GM12878 (cell line): ENCODE measurements around the gene AKAP7. TPM values are rescaled to one million over a fixed set of nuclear protein-coding genes. Genes with fewer than 3 reads are reported as not detected.

Experiments
- ATAC-seq: fragments of 200-7000 bp; cut with Tn5 transposase; 3 replicates; pipeline ENCODE4 v1.9.1; 2020; ENCODE audit warnings: mild to moderate bottlenecking, moderate library complexity
- BruUV-seq: library from RNA; stranded (reverse); fragments of 400-500 nt; replicated peaks from 2 replicates; lab custom pipeline; 2021; lab: Mats Ljungman, UMichigan
- CTCF ChIA-PET: fragments of 300-600 bp; sonication (Branson Sonifier 250); formaldehyde crosslinking; extraction: SDS; loops from one replicate; lab custom pipeline; 2021; ENCODE audit warnings: inconsistent platforms; lab: Yijun Ruan, JAX
- POLR2A ChIA-PET: fragments of 350-600 bp; formaldehyde crosslinking; extraction: SDS; loops from one replicate; lab custom pipeline; 2021; ENCODE audit warnings: inconsistent platforms; lab: Charles Lee
- RAD21 ChIA-PET: fragments of 300-600 bp; sonication (Branson Sonifier 250); formaldehyde crosslinking; loops from one replicate; lab custom pipeline; 2023; ENCODE audit warnings: antibody characterized with exemption; ENCODE audit not compliant: unreplicated experiment; lab: Charles Lee
- SMC1A ChIA-PET: fragments of 300-600 bp; sonication (Branson Sonifier 250); formaldehyde crosslinking; loops from one replicate; lab custom pipeline; 2023; ENCODE audit not compliant: unreplicated experiment, uncharacterized antibody; lab: Charles Lee
- DNase-seq: peaks from one replicate; pipeline ENCODE4 v3.0.0-alpha.2; 2011; ENCODE audit warnings: low read depth, low spot score
- FAIRE-seq: peaks from 3 replicates; lab custom pipeline; 2011; peaks lifted over from hg19 to GRCh38; lab: Jason Lieb, UNC
- H2AFZ ChIP-seq: 2 replicates; pipeline ENCODE4 v1.6.0; 2011; ENCODE audit warnings: low read depth, low read length, control low read depth; ENCODE audit not compliant: control insufficient read depth
- H3K27ac ChIP-seq: 2 replicates; pipeline ENCODE4 v1.5.1; 2011; ENCODE audit warnings: control low read depth; ENCODE audit not compliant: control insufficient read depth, insufficient read depth
- H3K27me3 ChIP-seq, 2 experiments: replicated peaks in 1 of 2; 2 replicates each; pipeline versions ENCODE4 v1.6.0 to v1.6.1; 2011; ENCODE audit warnings: low read length in 1 of 2; ENCODE audit not compliant: control insufficient read depth in 2 of 2, insufficient read depth in 2 of 2
- H3K36me3 ChIP-seq, 2 experiments: 2 replicates each; pipeline ENCODE4 v1.5.1; 2011; ENCODE audit warnings: low read length in 1 of 2; ENCODE audit not compliant: control insufficient read depth in 2 of 2, insufficient read depth in 2 of 2
- H3K4me1 ChIP-seq: 2 replicates; pipeline ENCODE4 v1.6.1; 2011; ENCODE audit warnings: mild to moderate bottlenecking, low read length, moderate library complexity, mixed read lengths; ENCODE audit not compliant: control insufficient read depth, insufficient read depth
- H3K4me2 ChIP-seq: 2 replicates; pipeline ENCODE4 v1.6.0; 2011; ENCODE audit warnings: control low read depth; ENCODE audit not compliant: control insufficient read depth, insufficient read depth
- H3K4me3 ChIP-seq: fragments of 200-600 bp; sonication (generic); 2 replicates; pipeline ENCODE4 v1.5.1; 2016
- H3K79me2 ChIP-seq: 2 replicates; pipeline ENCODE4 v1.6.0; 2011; ENCODE audit warnings: low read length; ENCODE audit not compliant: control insufficient read depth, insufficient read depth
- H3K9ac ChIP-seq: 2 replicates; pipeline ENCODE4 v1.8.0; 2011; ENCODE audit warnings: low read length, control low read depth, mixed read lengths; ENCODE audit not compliant: control insufficient read depth, insufficient read depth
- H3K9me3 ChIP-seq: replicated peaks from 3 replicates; pipeline ENCODE4 v1.5.1; 2011; ENCODE audit warnings: mild to moderate bottlenecking, low read length; ENCODE audit not compliant: control insufficient read depth, insufficient read depth
- H4K20me1 ChIP-seq: 2 replicates; pipeline ENCODE4 v1.6.0; 2011; ENCODE audit not compliant: control insufficient read depth, insufficient read depth
- BMI1 ChIP-seq: fragments of 450-650 bp; IDR thresholded peaks from 2 replicates; pipeline ENCODE4 v1.6.1; 2016; ENCODE audit warnings: mild to moderate bottlenecking, moderate library complexity, borderline replicate concordance
- CREM ChIP-seq: IDR thresholded peaks from 2 replicates; pipeline ENCODE4 v1.6.1; 2014; ENCODE audit warnings: antibody characterized with exemption, low read depth
- ESRRA ChIP-seq: IDR thresholded peaks from 2 replicates; pipeline ENCODE4 v1.6.1; 2012; ENCODE audit warnings: mild to moderate bottlenecking, low read length, improper control_type of control experiment
- MEF2B ChIP-seq: fragments of 450-650 bp; IDR thresholded peaks from 2 replicates; pipeline ENCODE4 v1.6.1; 2018; ENCODE audit warnings: mild to moderate bottlenecking, moderate library complexity; ENCODE audit not compliant: partially characterized antibody, poor library complexity, severe bottlenecking
- MTA2 ChIP-seq: fragments of 450-650 bp; IDR thresholded peaks from 2 replicates; pipeline ENCODE4 v1.6.1; 2016; ENCODE audit warnings: low read depth, mild to moderate bottlenecking, moderate library complexity
- NRF1 ChIP-seq: conservative IDR thresholded peaks from 2 replicates; pipeline ENCODE4 v1.6.1; 2011; ENCODE audit warnings: mild to moderate bottlenecking, low read depth, low read length, improper control_type of control experiment
- RCOR1 ChIP-seq: conservative IDR thresholded peaks from 2 replicates; pipeline ENCODE4 v1.6.1; 2012; ENCODE audit warnings: low read depth, low read length, improper control_type of control experiment
- SPI1 ChIP-seq: IDR thresholded peaks from 2 replicates; pipeline ENCODE4 v1.6.1; 2011; ENCODE audit warnings: low read depth, mild to moderate bottlenecking, low read length, moderate library complexity, borderline replicate concordance; ENCODE audit not compliant: insufficient read depth
- STAT1 ChIP-seq: fragments of 450-650 bp; conservative IDR thresholded peaks from 2 replicates; pipeline ENCODE4 v1.6.1; 2014; ENCODE audit warnings: antibody characterized with exemption, mild to moderate bottlenecking
- SUZ12 ChIP-seq: fragments of 200-600 bp; sonication (generic); IDR thresholded peaks from one replicate; pipeline ENCODE4 v1.6.1; 2018; ENCODE audit warnings: antibody characterized with exemption, mild to moderate bottlenecking; ENCODE audit not compliant: unreplicated experiment
- ZNF384 ChIP-seq: IDR thresholded peaks from 2 replicates; pipeline ENCODE4 v1.6.1; 2012; ENCODE audit warnings: low read depth, mild to moderate bottlenecking, low read length, improper control_type of control experiment, borderline replicate concordance
- WGBS: methylation state at CpG from one replicate; pipeline ENCODE4 v1.1.6; 2016; ENCODE audit warnings: low lambda C conversion rate; ENCODE audit not compliant: insufficient replicate concordance, insufficient coverage; ENCODE audit errors: missing lambda C conversion rate; 5-methylcytosine and 5-hydroxymethylcytosine counted together
- in situ Hi-C: fragments of 300-500 bp; cut with MboI; formaldehyde crosslinking; loops from 9 replicates; pipeline ENCODE4 v1.14.3; 2018; ENCODE audit warnings: mixed read lengths
- intact Hi-C: fragments of 100-400 bp; cut with micrococcal nuclease; formaldehyde crosslinking; loops from one replicate; pipeline ENCODE4 v1.14.2; 2022; ENCODE audit not compliant: unreplicated experiment
- polyA plus RNA-seq, 11 experiments: library from polyadenylated mRNA; depleted of rRNA in 4 of 11; unstranded in 6 of 11; stranded (reverse) in 5 of 11; fragments of >200 nt; fragmentation: Nextera tagmentation in 4 of 11; fragmentation: Illumina TruSeq in 1 of 11; extraction: Ambion mirVana in 4 of 11; extraction: Trizol in 1 of 11; gene quantifications; 1 replicate in 1 of 11; 2 replicates in 10 of 11; pipeline versions ENCODE4 v1.2.1 to v1.2.3, GENCODE V29; 2011 to 2016; ENCODE audit warnings: inconsistent platforms in 2 of 11, missing spikeins in 2 of 11, low read depth in 1 of 11
- total RNA-seq, 4 experiments: library from RNA; depleted of rRNA in 3 of 4; stranded (reverse); fragments of >200 nt in 3 of 4; fragmentation: Illumina TruSeq in 1 of 4; extraction: Trizol in 1 of 4; gene quantifications; 2 replicates each; pipeline versions ENCODE4 v1.2.1 to v1.2.3, GENCODE V29; 2013 to 2021
- TF ChIP-seq, protein P1 (sequence below): IDR thresholded peaks from 2 replicates; pipeline ENCODE4 v1.6.1; 2012; ENCODE audit warnings: low read depth, low read length, improper control_type of control experiment
- TF ChIP-seq, protein P2 (sequence below), 3 experiments: IDR thresholded peaks in 2 of 3; conservative IDR thresholded peaks in 1 of 3; 2 replicates each; pipeline ENCODE4 v1.5.1; 2011; ENCODE audit warnings: low read depth in 3 of 3, low read length in 3 of 3, mild to moderate bottlenecking in 3 of 3, control low read depth in 2 of 3, moderate library complexity in 2 of 3, inconsistent platforms in 1 of 3, mixed read lengths in 1 of 3; ENCODE audit not compliant: control insufficient read depth in 2 of 3, insufficient read depth in 1 of 3; ENCODE audit errors: extremely low read depth in 1 of 3
- TF ChIP-seq, protein P3 (sequence below): fragments of 450-650 bp; formaldehyde crosslinking; IDR thresholded peaks from 2 replicates; pipeline ENCODE4 v1.4.0; 2022; ENCODE audit warnings: mild to moderate bottlenecking, moderate library complexity
- TF ChIP-seq, protein P4 (sequence below): IDR thresholded peaks from 2 replicates; pipeline ENCODE4 v1.6.1; 2011; ENCODE audit warnings: borderline replicate concordance, low read depth, mild to moderate bottlenecking, moderate library complexity, low read length; ENCODE audit not compliant: insufficient read depth, poor library complexity, severe bottlenecking

The AKAP7 gene
- total and polyA plus RNA-seq, 10 of the 15 experiments (the other 5 are each of a cell fraction or from before 2014, with no cell fraction given): 0.06 to 0.58 (median 0.28) TPM; not detected in 1

DNA sequence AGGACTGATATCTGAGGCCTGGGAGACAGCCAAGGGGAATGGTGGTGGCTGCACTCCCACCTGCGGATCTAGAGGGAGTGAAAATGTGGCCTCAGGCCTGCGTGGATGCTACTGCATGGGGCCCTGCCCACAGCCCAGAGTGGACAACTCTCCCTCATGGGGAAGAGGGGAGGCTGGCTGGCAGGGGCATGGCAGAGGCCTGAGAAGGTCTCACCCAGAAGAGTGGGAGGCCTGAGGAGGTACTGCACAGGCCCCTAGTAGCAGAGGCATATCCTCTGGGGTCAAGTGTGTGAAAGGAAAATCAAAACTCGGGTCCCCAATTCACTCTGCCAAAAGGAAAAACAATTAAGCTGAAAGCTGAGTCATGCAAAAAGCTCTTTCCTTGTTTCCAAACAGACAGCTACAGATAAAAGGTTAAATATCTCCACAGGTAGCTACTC is 158.2 kb downstream of the AKAP7 start:
- no peak overlapping the region for H3K4me2 ChIP-seq
- FAIRE-seq: no peak
- H4K20me1 ChIP-seq: no peaks in the 10 kb centered on the region
- no peaks in the 10 kb centered on the region for H3K36me3 ChIP-seq
- CTCF ChIA-PET: no interaction called here
- RAD21 ChIA-PET: no interaction called here
- DNase-seq: no peak
- in situ Hi-C loops (no loop called here), intact Hi-C loops (no loop called here)
- no peak overlapping the region for H3K27ac ChIP-seq
- no peak for ATAC-seq
- no peak overlapping the region for H2AFZ ChIP-seq
- SMC1A ChIA-PET: no interaction called here
- no peaks in the 10 kb centered on the region for H3K27me3 ChIP-seq
- no peaks in the 10 kb centered on the region for H3K9me3 ChIP-seq
- no peaks in the 10 kb centered on the region for H3K4me1 ChIP-seq
- BruUV-seq: no TSS peak
- 9% methylated on average over 3 of the region's 3 CpGs for WGBS
- H3K9ac ChIP-seq: no peak overlapping the region
- no peaks in the 10 kb centered on the region for H3K79me2 ChIP-seq
- no peak overlapping the region for H3K4me3 ChIP-seq
- POLR2A ChIA-PET: interaction anchor here (0.6 kb wide), 1 partner anchor 40 kb away, joined by 3 read pairs; no protein-coding TSS in a partner anchor
- TF ChIP-seq RCOR1 (no peak), BMI1 (no peak), ESRRA (no peak), STAT1 (no peak), SUZ12 (no peak), MTA2 (no peak), SPI1 (no peak), CREM (no peak), MEF2B (no peak), NRF1 (no peak), ZNF384 (no peak)
- TF ChIP-seq, protein P1, sequence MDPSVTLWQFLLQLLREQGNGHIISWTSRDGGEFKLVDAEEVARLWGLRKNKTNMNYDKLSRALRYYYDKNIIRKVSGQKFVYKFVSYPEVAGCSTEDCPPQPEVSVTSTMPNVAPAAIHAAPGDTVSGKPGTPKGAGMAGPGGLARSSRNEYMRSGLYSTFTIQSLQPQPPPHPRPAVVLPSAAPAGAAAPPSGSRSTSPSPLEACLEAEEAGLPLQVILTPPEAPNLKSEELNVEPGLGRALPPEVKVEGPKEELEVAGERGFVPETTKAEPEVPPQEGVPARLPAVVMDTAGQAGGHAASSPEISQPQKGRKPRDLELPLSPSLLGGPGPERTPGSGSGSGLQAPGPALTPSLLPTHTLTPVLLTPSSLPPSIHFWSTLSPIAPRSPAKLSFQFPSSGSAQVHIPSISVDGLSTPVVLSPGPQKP: no peak
- TF ChIP-seq, protein P2, sequence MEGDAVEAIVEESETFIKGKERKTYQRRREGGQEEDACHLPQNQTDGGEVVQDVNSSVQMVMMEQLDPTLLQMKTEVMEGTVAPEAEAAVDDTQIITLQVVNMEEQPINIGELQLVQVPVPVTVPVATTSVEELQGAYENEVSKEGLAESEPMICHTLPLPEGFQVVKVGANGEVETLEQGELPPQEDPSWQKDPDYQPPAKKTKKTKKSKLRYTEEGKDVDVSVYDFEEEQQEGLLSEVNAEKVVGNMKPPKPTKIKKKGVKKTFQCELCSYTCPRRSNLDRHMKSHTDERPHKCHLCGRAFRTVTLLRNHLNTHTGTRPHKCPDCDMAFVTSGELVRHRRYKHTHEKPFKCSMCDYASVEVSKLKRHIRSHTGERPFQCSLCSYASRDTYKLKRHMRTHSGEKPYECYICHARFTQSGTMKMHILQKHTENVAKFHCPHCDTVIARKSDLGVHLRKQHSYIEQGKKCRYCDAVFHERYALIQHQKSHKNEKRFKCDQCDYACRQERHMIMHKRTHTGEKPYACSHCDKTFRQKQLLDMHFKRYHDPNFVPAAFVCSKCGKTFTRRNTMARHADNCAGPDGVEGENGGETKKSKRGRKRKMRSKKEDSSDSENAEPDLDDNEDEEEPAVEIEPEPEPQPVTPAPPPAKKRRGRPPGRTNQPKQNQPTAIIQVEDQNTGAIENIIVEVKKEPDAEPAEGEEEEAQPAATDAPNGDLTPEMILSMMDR (IDR thresholded peaks at IDR 0.05 in 2 of 3, conservative IDR thresholded peaks at IDR 0.05 in 1 of 3; ENCODE audit: control insufficient read depth in 2 of 3, extremely low read depth in 1 of 3, insufficient read depth in 1 of 3, low read depth in 3 of 3, low read length in 3 of 3): no peak
- TF ChIP-seq, protein P3, sequence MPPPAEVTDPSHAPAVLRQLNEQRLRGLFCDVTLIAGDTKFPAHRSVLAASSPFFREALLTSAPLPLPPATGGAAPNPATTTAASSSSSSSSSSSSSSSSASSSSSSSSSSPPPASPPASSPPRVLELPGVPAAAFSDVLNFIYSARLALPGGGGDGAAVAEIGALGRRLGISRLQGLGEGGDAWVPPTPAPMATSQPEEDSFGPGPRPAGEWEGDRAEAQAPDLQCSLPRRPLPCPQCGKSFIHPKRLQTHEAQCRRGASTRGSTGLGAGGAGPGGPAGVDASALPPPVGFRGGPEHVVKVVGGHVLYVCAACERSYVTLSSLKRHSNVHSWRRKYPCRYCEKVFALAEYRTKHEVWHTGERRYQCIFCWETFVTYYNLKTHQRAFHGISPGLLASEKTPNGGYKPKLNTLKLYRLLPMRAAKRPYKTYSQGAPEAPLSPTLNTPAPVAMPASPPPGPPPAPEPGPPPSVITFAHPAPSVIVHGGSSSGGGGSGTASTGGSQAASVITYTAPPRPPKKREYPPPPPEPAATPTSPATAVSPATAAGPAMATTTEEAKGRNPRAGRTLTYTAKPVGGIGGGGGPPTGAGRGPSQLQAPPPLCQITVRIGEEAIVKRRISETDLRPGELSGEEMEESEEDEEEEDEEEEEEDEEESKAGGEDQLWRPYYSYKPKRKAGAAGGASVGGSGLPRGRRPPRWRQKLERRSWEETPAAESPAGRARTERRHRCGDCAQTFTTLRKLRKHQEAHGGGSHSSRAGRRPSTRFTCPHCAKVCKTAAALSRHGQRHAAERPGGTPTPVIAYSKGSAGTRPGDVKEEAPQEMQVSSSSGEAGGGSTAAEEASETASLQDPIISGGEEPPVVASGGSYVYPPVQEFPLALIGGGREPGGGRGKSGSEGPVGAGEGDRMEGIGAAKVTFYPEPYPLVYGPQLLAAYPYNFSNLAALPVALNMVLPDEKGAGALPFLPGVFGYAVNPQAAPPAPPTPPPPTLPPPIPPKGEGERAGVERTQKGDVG (CRISPR knock-in tag): no peak
- TF ChIP-seq, protein P4, sequence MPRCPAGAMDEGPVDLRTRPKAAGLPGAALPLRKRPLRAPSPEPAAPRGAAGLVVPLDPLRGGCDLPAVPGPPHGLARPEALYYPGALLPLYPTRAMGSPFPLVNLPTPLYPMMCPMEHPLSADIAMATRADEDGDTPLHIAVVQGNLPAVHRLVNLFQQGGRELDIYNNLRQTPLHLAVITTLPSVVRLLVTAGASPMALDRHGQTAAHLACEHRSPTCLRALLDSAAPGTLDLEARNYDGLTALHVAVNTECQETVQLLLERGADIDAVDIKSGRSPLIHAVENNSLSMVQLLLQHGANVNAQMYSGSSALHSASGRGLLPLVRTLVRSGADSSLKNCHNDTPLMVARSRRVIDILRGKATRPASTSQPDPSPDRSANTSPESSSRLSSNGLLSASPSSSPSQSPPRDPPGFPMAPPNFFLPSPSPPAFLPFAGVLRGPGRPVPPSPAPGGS: no peak
